GM19351 (cell line): ENCODE data around the gene SLAIN1.

ENCODE experiments used
- ATAC-seq: cut with Tn5 transposase; IDR thresholded peaks from one replicate; pipeline ENCODE4 v1.9.1; 2021; ENCODE audit warnings: mild to moderate bottlenecking, moderate library complexity; ENCODE audit not compliant: unreplicated experiment

The SLAIN1 gene

GRCh38 chr13:77749344-77749880 is 51.9 kb downstream of the SLAIN1 start:
- no peak for ATAC-seq

DNA sequence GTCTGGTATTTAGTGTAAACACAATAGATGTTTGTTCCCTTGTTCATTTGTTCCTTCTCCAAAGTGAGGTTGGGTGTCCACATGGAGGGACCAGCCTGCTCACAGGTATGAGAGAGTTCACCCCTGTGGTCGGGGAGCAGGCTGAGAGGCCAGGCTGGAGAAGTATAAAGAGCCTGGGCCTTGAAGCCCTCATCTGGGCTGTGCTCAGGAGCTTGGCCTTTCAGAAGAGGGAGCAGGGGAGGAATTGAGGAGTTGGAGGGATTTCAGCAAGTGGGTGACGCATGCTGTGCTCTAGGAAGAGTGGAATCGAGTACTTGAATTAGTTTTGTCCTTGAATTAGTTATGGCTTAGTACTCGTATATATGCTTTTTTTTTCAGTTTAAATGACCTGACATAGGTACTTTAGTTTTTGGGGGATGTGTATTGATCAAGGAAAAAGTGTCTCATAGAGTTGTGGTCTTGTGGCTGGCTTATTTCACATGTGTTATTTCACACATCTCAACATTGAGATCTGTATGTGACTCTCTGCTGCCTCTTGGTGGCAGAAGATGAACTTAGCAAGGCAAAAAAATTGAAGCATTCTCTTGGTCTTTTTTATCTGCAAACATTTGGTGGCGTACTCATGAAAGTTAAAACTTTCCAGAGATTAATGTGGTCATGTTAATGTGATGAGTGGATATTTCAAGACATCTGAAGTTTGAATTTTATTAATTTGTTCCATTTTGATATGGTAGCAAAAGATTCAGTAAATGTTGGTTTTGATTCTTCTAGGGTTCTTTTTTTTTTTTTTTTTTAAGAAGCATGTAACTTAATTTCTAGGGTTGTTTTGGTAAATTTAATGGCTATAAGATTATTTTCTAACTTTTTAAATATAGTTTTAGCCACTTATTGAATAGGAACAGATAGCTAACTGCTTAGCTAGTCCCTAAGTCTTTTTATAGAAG is 54.3 kb downstream of the SLAIN1 start:
- ATAC-seq: peak; percentile 84

- ATAC-seq: no peak
Measured at GRCh38 chr13:77752512-77753069, 55.1 kb downstream of the SLAIN1 start.

- no peak for ATAC-seq
Measured at GRCh38 chr13:77760893-77761292, 63.4 kb downstream of the SLAIN1 start.

DNA sequence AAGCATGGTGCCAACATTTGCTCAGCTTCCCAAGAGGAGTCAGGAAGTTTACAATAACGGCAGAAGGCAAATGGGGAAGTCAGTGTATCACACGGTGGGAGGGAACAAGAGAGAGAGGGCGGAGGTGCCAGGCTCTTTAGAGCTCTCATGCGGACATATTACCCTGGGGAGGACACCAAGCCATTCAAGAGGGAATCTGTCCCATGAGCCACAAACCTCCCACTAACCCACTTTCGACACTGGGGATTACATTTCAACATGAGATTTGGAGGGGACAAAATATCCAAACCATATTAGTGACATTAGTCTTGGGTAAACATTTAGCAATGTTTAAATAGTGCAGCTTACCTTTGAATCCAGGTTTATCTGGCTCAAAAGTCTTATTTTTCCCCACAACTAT is 69.9 kb downstream of the SLAIN1 start:
- no peak for ATAC-seq

GRCh38 chr13:77774181-77774580 is 76.7 kb downstream of the SLAIN1 start:
- no peak for ATAC-seq

DNA sequence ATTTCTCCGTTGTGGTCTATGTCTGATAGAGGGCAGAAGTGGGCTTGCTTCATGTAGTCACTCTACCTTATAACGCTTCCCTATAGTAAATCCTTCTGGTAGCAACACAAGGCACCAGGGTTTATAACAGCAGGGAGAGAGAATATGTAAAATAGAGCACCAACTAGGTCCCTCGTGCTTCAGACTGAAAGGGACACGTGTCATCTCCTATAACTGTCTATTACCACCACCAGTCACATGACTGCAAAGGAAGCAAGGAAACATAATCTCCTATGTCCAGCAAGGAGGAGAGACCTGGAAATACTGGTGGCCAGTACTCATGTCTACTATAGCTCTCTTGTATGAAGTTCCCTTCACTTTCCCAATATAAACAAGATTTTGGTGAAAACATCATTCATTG is 79.2 kb downstream of the SLAIN1 start:
- ATAC-seq: no peak

GRCh38 chr13:77779552-77780272 is 82.2 kb downstream of the SLAIN1 start:
- peak; percentile 86 for ATAC-seq

DNA sequence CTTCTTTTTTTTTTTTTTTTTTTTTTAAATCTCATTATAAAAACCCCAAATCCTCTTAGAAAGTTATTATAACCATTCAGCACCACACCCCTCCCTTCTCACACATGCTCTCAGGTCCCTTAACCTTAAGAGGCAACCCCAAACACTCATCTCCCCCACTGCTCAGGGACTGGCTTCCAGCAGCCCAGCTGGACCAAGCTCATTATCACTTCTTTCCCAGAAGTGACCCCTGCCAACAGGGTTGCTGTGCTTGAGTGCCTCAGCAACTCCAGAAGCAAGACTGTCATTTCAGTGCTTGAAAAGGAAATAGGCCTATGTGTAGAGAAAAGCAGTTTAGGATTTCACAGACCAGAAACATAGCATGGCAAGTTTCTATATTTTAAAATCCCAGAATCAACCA is 84.3 kb downstream of the SLAIN1 start:
- no peak for ATAC-seq

GRCh38 chr13:77784515-77784914 is 87.0 kb downstream of the SLAIN1 start:
- no peak for ATAC-seq

- ATAC-seq: no peak
Measured at GRCh38 chr13:77786695-77787287, 89.3 kb downstream of the SLAIN1 start.

- no peak for ATAC-seq
Measured at GRCh38 chr13:77789376-77789775, 91.9 kb downstream of the SLAIN1 start.

- no peak for ATAC-seq
Measured at GRCh38 chr13:77800219-77800618, 102.7 kb downstream of the SLAIN1 start.

DNA sequence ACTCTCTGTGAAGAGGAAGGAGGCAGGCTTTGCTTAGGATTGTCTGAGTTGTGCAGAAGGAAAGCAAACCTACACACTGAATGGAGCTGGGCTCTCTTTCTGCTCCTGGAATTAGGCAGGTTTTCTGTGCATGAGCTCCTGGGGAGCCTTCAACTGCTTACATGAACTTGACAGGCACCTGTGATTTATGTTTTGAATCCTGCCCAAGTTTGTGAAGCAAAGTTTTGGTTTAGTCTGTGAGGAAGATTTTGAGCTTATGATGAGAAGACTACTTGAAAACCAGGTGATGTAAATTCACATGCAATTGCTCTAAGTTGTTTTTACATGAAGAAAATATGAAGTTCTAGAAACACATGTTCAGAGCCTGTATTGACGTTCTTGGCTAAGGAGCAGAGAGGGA is 109.0 kb downstream of the SLAIN1 start:
- ATAC-seq: no peak

DNA sequence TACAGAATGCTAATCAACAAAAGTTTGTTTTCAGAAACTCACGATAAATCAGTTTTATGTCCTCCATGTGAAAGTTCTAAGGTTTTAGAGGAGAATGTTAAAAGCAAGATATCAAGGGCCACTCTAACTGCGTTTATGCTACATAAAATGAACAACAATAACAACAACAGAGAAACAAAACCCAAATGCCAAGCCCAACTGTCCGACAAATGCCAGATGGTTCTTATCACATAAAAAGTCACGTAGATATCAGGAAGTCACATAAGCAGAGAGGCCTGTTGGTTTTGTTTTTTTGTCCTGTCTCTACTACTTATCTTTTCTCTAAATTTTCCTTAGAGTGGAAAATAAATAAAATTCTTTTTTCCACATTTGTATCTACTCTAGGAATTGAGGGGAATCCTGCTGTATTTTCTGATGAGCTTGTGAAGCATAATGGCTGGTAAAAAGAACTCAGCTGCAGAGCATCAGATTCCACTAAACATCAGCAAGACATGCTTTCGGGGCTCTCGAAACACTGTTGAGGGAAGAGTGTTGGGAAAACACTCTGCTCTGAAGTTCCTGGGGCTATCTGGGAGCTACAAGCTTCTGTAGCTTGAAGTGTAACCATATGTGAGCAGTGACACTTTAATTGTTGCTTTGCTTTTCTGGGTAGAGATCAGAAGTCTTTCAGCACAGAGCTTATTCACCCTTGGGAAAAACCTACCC is 110.1 kb downstream of the SLAIN1 start:
- no peak for ATAC-seq

DNA sequence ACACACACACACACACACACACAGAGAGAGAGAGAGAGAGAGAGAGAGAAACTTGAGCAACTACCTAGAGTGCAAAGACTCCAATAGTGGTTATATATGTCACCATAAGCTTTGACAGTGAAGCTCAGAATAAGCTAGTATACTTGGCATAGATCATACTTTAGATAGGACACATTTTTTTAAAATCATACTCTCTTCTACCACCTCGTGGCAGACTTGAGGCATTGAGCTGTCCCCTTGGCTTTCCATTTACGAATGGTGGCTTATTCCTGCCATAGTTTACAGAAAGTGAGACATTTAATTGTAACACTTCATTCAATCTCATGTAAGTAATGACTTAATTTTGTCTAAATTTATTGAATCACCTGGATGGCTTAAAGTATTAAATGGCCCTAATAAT is 112.9 kb downstream of the SLAIN1 start:
- peak; percentile 96 for ATAC-seq

GRCh38 chr13:77810878-77811277 is 113.4 kb downstream of the SLAIN1 start:
- no peak for ATAC-seq

GRCh38 chr13:77811381-77811780 is 113.9 kb downstream of the SLAIN1 start:
- no peak for ATAC-seq

GRCh38 chr13:77811981-77812380 is 114.5 kb downstream of the SLAIN1 start:
- ATAC-seq: no peak
